ENCODE data around the gene PTPN21. TPM values are rescaled to one million over a fixed set of nuclear protein-coding genes. Genes with fewer than 3 reads are reported as not detected.

Gene PTPN21
- polyA plus RNA-seq, 1 of the 3 experiments (the other 2 are of a cell fraction): 5.6 TPM

- Histone ChIP-seq H3K9me3 (no peaks in the 10 kb centered on the region), H3K36me3 (replicated peaks in 1 of 2; ENCODE audit: control insufficient read depth in 1 of 2, insufficient read depth in 2 of 2, low read length in 1 of 2) (peaks cover 36% of the 10 kb centered on the region in 2 experiments), H3K27ac (ENCODE audit: low read depth in 2 of 2, low read length in 1 of 2) (no peak overlapping the region), H3K4me1 (ENCODE audit: control insufficient read depth in 1 of 2, insufficient read depth in 2 of 2, low read depth in 1 of 2, low read length in 1 of 2) (no peaks in the 10 kb centered on the region), H3F3A (replicated peaks; ENCODE audit: insufficient read depth) (no peaks in the 10 kb centered on the region), H2AFZ (ENCODE audit: low read depth) (no peak overlapping the region), H3K79me2 (ENCODE audit: insufficient read depth) (no peaks in the 10 kb centered on the region), H4K20me1 (ENCODE audit: insufficient read depth) (no peaks in the 10 kb centered on the region), H3K9me2 (no peaks in the 10 kb centered on the region), H3K27me3 (ENCODE audit: insufficient read depth) (no peaks in the 10 kb centered on the region), H3K4me3 (ENCODE audit: low read depth in 2 of 2, low read length in 1 of 2) (no peak overlapping the region), H3K4me2 (no peak overlapping the region), H3K9ac (no peak overlapping the region)
- DNase-seq: no peak
- CTCF ChIA-PET: no interaction called here
- POLR2A ChIA-PET: no interaction called here
- no peak for TF ChIP-seq FOXM1 (IDR thresholded peaks at IDR 0.05; ENCODE audit: low read depth)
- TF ChIP-seq YY1 (IDR thresholded peaks at IDR 0.05; ENCODE audit: low read depth): no peak
- TF ChIP-seq EP300 (IDR thresholded peaks at IDR 0.05; ENCODE audit: borderline replicate concordance in 1 of 2, low read depth in 1 of 2, low read length in 1 of 2): no peak
- no peak for TF ChIP-seq RFX5 (IDR thresholded peaks at IDR 0.05; ENCODE audit: low read length)
- TF ChIP-seq RAD21 (IDR thresholded peaks at IDR 0.05; ENCODE audit: low read length): no peak
- no peak for TF ChIP-seq SMC3 (IDR thresholded peaks at IDR 0.05; ENCODE audit: low read depth, low read length)
- no peak for TF ChIP-seq EZH2phosphoT487 (IDR thresholded peaks at IDR 0.05; ENCODE audit: borderline replicate concordance, low read depth)
- TF ChIP-seq TCF12 (IDR thresholded peaks at IDR 0.05): no peak
- no peak for TF ChIP-seq USF2 (IDR thresholded peaks at IDR 0.05; ENCODE audit: borderline replicate concordance, low read depth, low read length)
- TF ChIP-seq, protein P1, sequence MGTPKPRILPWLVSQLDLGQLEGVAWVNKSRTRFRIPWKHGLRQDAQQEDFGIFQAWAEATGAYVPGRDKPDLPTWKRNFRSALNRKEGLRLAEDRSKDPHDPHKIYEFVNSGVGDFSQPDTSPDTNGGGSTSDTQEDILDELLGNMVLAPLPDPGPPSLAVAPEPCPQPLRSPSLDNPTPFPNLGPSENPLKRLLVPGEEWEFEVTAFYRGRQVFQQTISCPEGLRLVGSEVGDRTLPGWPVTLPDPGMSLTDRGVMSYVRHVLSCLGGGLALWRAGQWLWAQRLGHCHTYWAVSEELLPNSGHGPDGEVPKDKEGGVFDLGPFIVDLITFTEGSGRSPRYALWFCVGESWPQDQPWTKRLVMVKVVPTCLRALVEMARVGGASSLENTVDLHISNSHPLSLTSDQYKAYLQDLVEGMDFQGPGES (IDR thresholded peaks at IDR 0.05; ENCODE audit: low read depth, low read length): no peak
- TF ChIP-seq REST (IDR thresholded peaks at IDR 0.05; ENCODE audit: low read depth, low read length): no peak
- TF ChIP-seq, protein P2, sequence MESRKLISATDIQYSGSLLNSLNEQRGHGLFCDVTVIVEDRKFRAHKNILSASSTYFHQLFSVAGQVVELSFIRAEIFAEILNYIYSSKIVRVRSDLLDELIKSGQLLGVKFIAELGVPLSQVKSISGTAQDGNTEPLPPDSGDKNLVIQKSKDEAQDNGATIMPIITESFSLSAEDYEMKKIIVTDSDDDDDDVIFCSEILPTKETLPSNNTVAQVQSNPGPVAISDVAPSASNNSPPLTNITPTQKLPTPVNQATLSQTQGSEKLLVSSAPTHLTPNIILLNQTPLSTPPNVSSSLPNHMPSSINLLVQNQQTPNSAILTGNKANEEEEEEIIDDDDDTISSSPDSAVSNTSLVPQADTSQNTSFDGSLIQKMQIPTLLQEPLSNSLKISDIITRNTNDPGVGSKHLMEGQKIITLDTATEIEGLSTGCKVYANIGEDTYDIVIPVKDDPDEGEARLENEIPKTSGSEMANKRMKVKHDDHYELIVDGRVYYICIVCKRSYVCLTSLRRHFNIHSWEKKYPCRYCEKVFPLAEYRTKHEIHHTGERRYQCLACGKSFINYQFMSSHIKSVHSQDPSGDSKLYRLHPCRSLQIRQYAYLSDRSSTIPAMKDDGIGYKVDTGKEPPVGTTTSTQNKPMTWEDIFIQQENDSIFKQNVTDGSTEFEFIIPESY (IDR thresholded peaks at IDR 0.05; ENCODE audit: borderline replicate concordance, low read depth): no peak
- TF ChIP-seq MEF2A (IDR thresholded peaks at IDR 0.05; ENCODE audit: borderline replicate concordance, low read depth): no peak
- no peak for TF ChIP-seq TAF1 (IDR thresholded peaks at IDR 0.05; ENCODE audit: borderline replicate concordance, low read depth, low read length)
- TF ChIP-seq POLR2AphosphoS5 (IDR thresholded peaks at IDR 0.05; ENCODE audit: low read depth, low read length): no peak
- no peak for TF ChIP-seq FOSL2 (IDR thresholded peaks at IDR 0.05; ENCODE audit: borderline replicate concordance, low read depth)
- TF ChIP-seq MXI1 (IDR thresholded peaks at IDR 0.05; ENCODE audit: low read depth, low read length): no peak
- TF ChIP-seq MAX (IDR thresholded peaks at IDR 0.05; ENCODE audit: low read depth): no peak
Measured at GRCh38 chr14:88505621-88506020, 49.2 kb downstream of the PTPN21 start.

All from SK-N-SH (cell line).